Neural progenitor cell (in vitro differentiated cells): ENCODE results near the gene ZNF536. TPM values are rescaled to one million over a fixed set of nuclear protein-coding genes. Genes with fewer than 3 reads are reported as not detected.

Experiments used
- DNase-seq: peaks from one replicate; pipeline ENCODE4 v3.0.0-alpha.2; 2016; ENCODE audit warnings: low spot score
- H2AFZ ChIP-seq: fragments of 200-600 bp; sonication (generic); replicated peaks from 2 replicates; pipeline ENCODE4 v1.6.1; 2016; ENCODE audit warnings: antibody characterized with exemption
- H3F3A ChIP-seq: fragments of 200-600 bp; sonication (generic); 2 replicates; pipeline ENCODE4 v1.6.1; 2016; ENCODE audit warnings: antibody characterized with exemption, low read depth
- H3K27ac ChIP-seq: fragments of 200-600 bp; sonication (generic); 2 replicates; pipeline ENCODE4 v1.5.1; 2016; ENCODE audit warnings: mild to moderate bottlenecking
- H3K27me3 ChIP-seq: fragments of 200-600 bp; sonication (generic); 2 replicates; pipeline ENCODE4 v1.6.1; 2016; ENCODE audit warnings: mild to moderate bottlenecking, moderate library complexity
- H3K36me3 ChIP-seq: fragments of 200-600 bp; sonication (generic); 2 replicates; pipeline ENCODE4 v1.5.1; 2016
- H3K4me1 ChIP-seq: fragments of 200-600 bp; sonication (generic); 2 replicates; pipeline ENCODE4 v1.6.1; 2016; ENCODE audit warnings: mixed run types
- H3K4me2 ChIP-seq: fragments of 200-600 bp; sonication (generic); 2 replicates; pipeline ENCODE4 v1.6.1; 2016
- H3K4me3 ChIP-seq: fragments of 200-600 bp; sonication (generic); 2 replicates; pipeline ENCODE4 v1.5.1; 2016
- H3K79me2 ChIP-seq: fragments of 200-600 bp; sonication (generic); 2 replicates; pipeline ENCODE4 v1.6.1; 2016; ENCODE audit warnings: low read depth
- H3K9ac ChIP-seq: fragments of 200-600 bp; sonication (generic); 2 replicates; pipeline ENCODE4 v1.6.1; 2016
- H3K9me3 ChIP-seq: fragments of 200-600 bp; sonication (generic); 2 replicates; pipeline ENCODE4 v1.5.1; 2016; ENCODE audit warnings: low read depth
- H4K20me1 ChIP-seq: fragments of 200-600 bp; sonication (generic); 2 replicates; pipeline ENCODE4 v1.6.1; 2016; ENCODE audit warnings: low read depth
- H3K27ac Mint-ChIP-seq: 3 replicates; pipeline ENCODE4 v1.8.0; 2021; ENCODE audit warnings: mixed read lengths
- H3K27me3 Mint-ChIP-seq: 2 replicates; pipeline ENCODE4 v1.8.0; 2022; ENCODE audit warnings: low read depth, mild to moderate bottlenecking, inconsistent platforms, moderate library complexity, mixed read lengths; ENCODE audit not compliant: insufficient read depth
- H3K36me3 Mint-ChIP-seq: 3 replicates; pipeline ENCODE4 v1.8.0; 2021; ENCODE audit warnings: mixed read lengths
- H3K4me1 Mint-ChIP-seq: 3 replicates; pipeline ENCODE4 v1.8.0; 2021; ENCODE audit warnings: mixed read lengths
- H3K4me3 Mint-ChIP-seq: 3 replicates; pipeline ENCODE4 v1.8.0; 2021; ENCODE audit warnings: mild to moderate bottlenecking, moderate library complexity, mixed read lengths
- H3K9me3 Mint-ChIP-seq: 3 replicates; pipeline ENCODE4 v1.8.0; 2020; ENCODE audit warnings: mixed read lengths
- CTCF ChIP-seq: fragments of 200-600 bp; sonication (generic); IDR thresholded peaks from 2 replicates; pipeline ENCODE4 v1.5.1; 2017; ENCODE audit warnings: antibody characterized with exemption, mild to moderate bottlenecking
- EZH2 ChIP-seq: fragments of 200-600 bp; sonication (generic); IDR thresholded peaks from 2 replicates; pipeline ENCODE4 v1.6.1; 2017; ENCODE audit warnings: antibody characterized with exemption, mild to moderate bottlenecking, moderate library complexity
- EZH2phosphoT487 ChIP-seq: fragments of 200-600 bp; sonication (generic); IDR thresholded peaks from 2 replicates; pipeline ENCODE4 v1.6.1; 2017; ENCODE audit warnings: antibody characterized with exemption
- total RNA-seq: library from RNA; depleted of rRNA; stranded (reverse); fragments of >200 nt; gene quantifications from 2 replicates; pipeline ENCODE4 v1.2.3, GENCODE V29; 2015; ENCODE audit warnings: low replicate concordance

ZNF536 gene
- total RNA-seq, 1 donor from 2014 or later: 0.24 TPM

- TF ChIP-seq CTCF (no peak), EZH2 (no peak), EZH2phosphoT487 (no peak)
- no peak overlapping the region for H3K9ac ChIP-seq
- no peaks in the 10 kb centered on the region for H3K36me3 ChIP-seq
- no peak overlapping the region for H3K27ac ChIP-seq
- DNase-seq: no peak
- Mint-ChIP-seq H3K9me3 (peaks cover 2% of the 10 kb centered on the region), H3K4me3 (no peak overlapping the region), H3K4me1 (peaks cover 26% of the 10 kb centered on the region), H3K27me3 (peaks cover 9% of the 10 kb centered on the region), H3K27ac (no peak overlapping the region), H3K36me3 (no peaks in the 10 kb centered on the region)
- no peaks in the 10 kb centered on the region for H3K27me3 ChIP-seq
- H3K4me1 ChIP-seq: no peaks in the 10 kb centered on the region
- H3K9me3 ChIP-seq: no peaks in the 10 kb centered on the region
- no peak overlapping the region for H3K4me3 ChIP-seq
- H4K20me1 ChIP-seq: no peaks in the 10 kb centered on the region
- H3F3A ChIP-seq: no peaks in the 10 kb centered on the region
- no peak overlapping the region for H2AFZ ChIP-seq
- H3K4me2 ChIP-seq: no peak overlapping the region
- H3K79me2 ChIP-seq: no peaks in the 10 kb centered on the region
Measured at GRCh38 chr19:30566681-30567420, 194.7 kb downstream of the ZNF536 start.

GRCh38 chr19:30567536-30568232, 195.5 kb downstream of the ZNF536 start:
- no peak overlapping the region for H3K9ac ChIP-seq
- no peak overlapping the region for H3K27ac ChIP-seq
- Mint-ChIP-seq H3K27me3 (peaks cover 7% of the 10 kb centered on the region), H3K4me3 (no peak overlapping the region), H3K36me3 (no peaks in the 10 kb centered on the region), H3K4me1 (peaks cover 26% of the 10 kb centered on the region), H3K9me3 (peaks cover 2% of the 10 kb centered on the region), H3K27ac (no peak overlapping the region)
- no peak for DNase-seq
- H4K20me1 ChIP-seq: no peaks in the 10 kb centered on the region
- H3K4me3 ChIP-seq: no peak overlapping the region
- no peaks in the 10 kb centered on the region for H3K27me3 ChIP-seq
- no peaks in the 10 kb centered on the region for H3K9me3 ChIP-seq
- H3K4me2 ChIP-seq: no peak overlapping the region
- no peak for TF ChIP-seq EZH2
- no peak for TF ChIP-seq EZH2phosphoT487
- no peak for TF ChIP-seq CTCF
- no peak overlapping the region for H2AFZ ChIP-seq
- no peaks in the 10 kb centered on the region for H3K36me3 ChIP-seq
- H3F3A ChIP-seq: no peaks in the 10 kb centered on the region
- no peaks in the 10 kb centered on the region for H3K79me2 ChIP-seq
- no peaks in the 10 kb centered on the region for H3K4me1 ChIP-seq

- no peak for DNase-seq
- Histone ChIP-seq H3K4me3 (no peak overlapping the region), H3K9ac (no peak overlapping the region), H3K9me3 (no peaks in the 10 kb centered on the region), H3F3A (no peaks in the 10 kb centered on the region), H3K4me2 (no peak overlapping the region), H3K27me3 (no peaks in the 10 kb centered on the region), H3K27ac (no peak overlapping the region), H3K4me1 (no peaks in the 10 kb centered on the region), H3K79me2 (no peaks in the 10 kb centered on the region), H3K36me3 (no peaks in the 10 kb centered on the region), H4K20me1 (no peaks in the 10 kb centered on the region), H2AFZ (no peak overlapping the region)
- Mint-ChIP-seq H3K4me3 (no peak overlapping the region), H3K27ac (no peak overlapping the region), H3K27me3 (peaks cover 8% of the 10 kb centered on the region), H3K36me3 (no peaks in the 10 kb centered on the region), H3K4me1 (peaks cover 19% of the 10 kb centered on the region), H3K9me3 (no peaks in the 10 kb centered on the region)
- TF ChIP-seq EZH2phosphoT487: no peak
- TF ChIP-seq EZH2: no peak
- TF ChIP-seq CTCF: no peak
Measured at GRCh38 chr19:30570194-30570593, 198.0 kb downstream of the ZNF536 start.
